ENCODE measurements around the gene SKA2. TPM values are rescaled to one million over a fixed set of nuclear protein-coding genes. Genes with fewer than 3 reads are reported as not detected.

The SKA2 gene, protein sequence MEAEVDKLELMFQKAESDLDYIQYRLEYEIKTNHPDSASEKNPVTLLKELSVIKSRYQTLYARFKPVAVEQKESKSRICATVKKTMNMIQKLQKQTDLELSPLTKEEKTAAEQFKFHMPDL
- total RNA-seq: 10 to 100 TPM; 11.7 to 36.3 (median 21.9) TPM
- polyA plus RNA-seq: 10 to 100 TPM; 27.9 to 45.8 (median 37.4) TPM
- long read RNA-seq, donor 1, transcript SKA2-201 (4 exons, 2,798 nt): major isoform, 9 of 19 reads
- long read RNA-seq, donor 1, partial matches to known transcripts: 0 of 19 reads
- long read RNA-seq, donor 1, other reads (novel, unspliced or antisense): 0 of 19 reads
- long read RNA-seq, donor 2, transcript SKA2-201 (4 exons, 2,798 nt): major isoform, 7 of 10 reads
- long read RNA-seq, donor 2, partial matches to known transcripts: 0 of 10 reads
- long read RNA-seq, donor 2, other reads (novel, unspliced or antisense): 0 of 10 reads
- long read RNA-seq, donor 3, partial matches to known transcripts: 0 of 7 reads
- long read RNA-seq, donor 3, other reads (novel, unspliced or antisense): 0 of 7 reads
- long read RNA-seq, donor 4, transcript SKA2-206 (3 exons, 595 nt): major isoform, 6 of 16 reads
- long read RNA-seq, donor 4, transcript SKA2-201 (4 exons, 2,798 nt): minor isoform, 5 of 16 reads
- long read RNA-seq, donor 4, partial matches to known transcripts: 0 of 16 reads
- long read RNA-seq, donor 4, other reads (novel, unspliced or antisense): 4 of 16 reads
- long read RNA-seq, donor 5, transcript SKA2-201 (4 exons, 2,798 nt): minor isoform, 5 of 17 reads
- long read RNA-seq, donor 5, transcript SKA2-206 (3 exons, 595 nt): major isoform, 7 of 17 reads
- long read RNA-seq, donor 5, partial matches to known transcripts: 0 of 17 reads
- long read RNA-seq, donor 5, other reads (novel, unspliced or antisense): 1 of 17 reads
- long read RNA-seq, donor 6, partial matches to known transcripts: 0 of 9 reads
- long read RNA-seq, donor 6, other reads (novel, unspliced or antisense): 2 of 9 reads
- long read RNA-seq, donor 7, partial matches to known transcripts: 0 of 12 reads
- long read RNA-seq, donor 7, other reads (novel, unspliced or antisense): 0 of 12 reads
- long read RNA-seq, donor 8, transcript SKA2-201 (4 exons, 2,798 nt): minor isoform, 5 of 14 reads
- long read RNA-seq, donor 8, transcript SKA2-206 (3 exons, 595 nt): major isoform, 8 of 14 reads
- long read RNA-seq, donor 8, partial matches to known transcripts: 0 of 14 reads
- long read RNA-seq, donor 8, other reads (novel, unspliced or antisense): 0 of 14 reads
- long read RNA-seq, donor 9, transcript SKA2-201 (4 exons, 2,798 nt): major isoform, 7 of 17 reads
- long read RNA-seq, donor 9, transcript SKA2-206 (3 exons, 595 nt): minor isoform, 6 of 17 reads
- long read RNA-seq, donor 9, partial matches to known transcripts: 0 of 17 reads
- long read RNA-seq, donor 9, other reads (novel, unspliced or antisense): 0 of 17 reads
- long read RNA-seq, donor 10, transcript SKA2-201 (4 exons, 2,798 nt): major isoform, 7 of 9 reads
- long read RNA-seq, donor 10, partial matches to known transcripts: 0 of 9 reads
- long read RNA-seq, donor 10, other reads (novel, unspliced or antisense): 0 of 9 reads

DNA sequence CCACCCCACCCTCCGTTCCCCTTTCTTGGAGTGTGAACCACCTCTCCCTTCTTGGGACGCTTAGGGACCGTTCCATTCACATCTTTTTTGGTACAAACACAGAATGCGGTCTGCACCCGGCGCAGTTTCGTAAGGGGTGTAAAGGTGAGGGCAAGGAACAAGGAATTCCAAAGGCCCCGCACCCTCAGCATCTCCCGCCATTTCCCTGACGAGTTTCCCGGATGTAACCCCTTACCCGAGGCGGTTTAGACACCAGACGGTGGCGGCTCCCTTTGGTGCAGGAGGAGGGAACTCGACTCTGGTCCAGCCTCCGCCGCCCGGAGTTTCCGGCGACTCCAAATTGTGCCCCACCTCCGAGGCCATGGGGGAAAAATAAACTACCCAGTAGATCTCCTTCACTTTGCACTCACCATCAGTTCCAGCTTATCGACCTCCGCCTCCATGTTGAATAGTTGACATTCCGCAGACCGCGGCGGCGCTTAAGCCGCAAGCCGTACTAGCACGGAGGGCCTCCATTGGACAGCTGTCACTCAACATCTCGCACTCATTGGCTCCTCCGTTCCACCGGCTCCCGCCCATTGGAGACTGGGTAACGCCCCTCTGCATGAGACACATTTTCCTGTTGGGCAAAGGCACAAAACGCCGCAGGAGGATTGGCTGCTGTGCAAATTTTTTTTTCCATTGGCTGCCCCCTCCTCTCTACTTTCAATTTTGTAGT lies at the start of gene SKA2:
Gene SKA2 (minus strand): TSS at position 466 of the 718 bp plus-strand sequence. CDS start 23 bp downstream, at position 443.
- 0% methylated on average over 32 to 39 of the region's 39 CpGs for WGBS, 4 donors
- Histone ChIP-seq H3K4me1 (replicated peaks in 1 of 2) (peaks cover 5 to 17% of the 10 kb centered on the region in 2 donors), H3K27ac (peak within 1 kb of the TSS; percentile 44 to 87 (median 74)), H3K9me3 (replicated peaks in 1 of 3) (no peaks in the 10 kb centered on the region), H3K27me3 (no peaks in the 10 kb centered on the region), H3K36me3 (replicated peaks in 1 of 2) (no peaks in the 10 kb centered on the region), H3K4me3 (peak within 1 kb of the TSS; percentile 40 to 81 (median 72))
- TF ChIP-seq, protein P1, sequence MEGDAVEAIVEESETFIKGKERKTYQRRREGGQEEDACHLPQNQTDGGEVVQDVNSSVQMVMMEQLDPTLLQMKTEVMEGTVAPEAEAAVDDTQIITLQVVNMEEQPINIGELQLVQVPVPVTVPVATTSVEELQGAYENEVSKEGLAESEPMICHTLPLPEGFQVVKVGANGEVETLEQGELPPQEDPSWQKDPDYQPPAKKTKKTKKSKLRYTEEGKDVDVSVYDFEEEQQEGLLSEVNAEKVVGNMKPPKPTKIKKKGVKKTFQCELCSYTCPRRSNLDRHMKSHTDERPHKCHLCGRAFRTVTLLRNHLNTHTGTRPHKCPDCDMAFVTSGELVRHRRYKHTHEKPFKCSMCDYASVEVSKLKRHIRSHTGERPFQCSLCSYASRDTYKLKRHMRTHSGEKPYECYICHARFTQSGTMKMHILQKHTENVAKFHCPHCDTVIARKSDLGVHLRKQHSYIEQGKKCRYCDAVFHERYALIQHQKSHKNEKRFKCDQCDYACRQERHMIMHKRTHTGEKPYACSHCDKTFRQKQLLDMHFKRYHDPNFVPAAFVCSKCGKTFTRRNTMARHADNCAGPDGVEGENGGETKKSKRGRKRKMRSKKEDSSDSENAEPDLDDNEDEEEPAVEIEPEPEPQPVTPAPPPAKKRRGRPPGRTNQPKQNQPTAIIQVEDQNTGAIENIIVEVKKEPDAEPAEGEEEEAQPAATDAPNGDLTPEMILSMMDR (IDR thresholded peaks at IDR 0.05): peak in 1 of 6 experiments; percentile 5
- TF ChIP-seq POLR2A (IDR thresholded peaks at IDR 0.05): peak in 1 of 2 donors; percentile 61
- peak in 5 of 7 donors; percentile 98 to 99 (median 98) for DNase-seq
- intact Hi-C loops (cut with DNase I): no loop called here

DNA sequence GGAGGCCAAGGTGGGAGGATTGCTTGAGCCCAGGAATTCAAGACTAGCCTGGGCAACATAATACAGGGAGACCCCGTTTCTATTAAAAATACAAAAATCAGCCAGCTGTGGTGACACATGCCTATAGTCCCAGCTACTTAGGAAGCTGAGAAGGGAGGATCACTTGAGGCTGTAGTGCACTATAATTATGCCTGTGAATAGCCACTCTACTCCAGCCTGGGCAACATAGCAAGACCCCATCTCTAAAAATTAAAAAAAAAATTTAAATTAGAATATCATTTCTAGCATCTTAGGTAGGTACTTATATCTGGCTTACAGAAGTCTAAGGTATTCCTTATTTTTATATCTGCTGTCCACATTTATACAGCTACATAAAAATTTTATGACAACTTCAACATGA lies 47.3 kb upstream of the SKA2 start:
- H3K9me3 ChIP-seq (replicated peaks in 1 of 3): no peaks in the 10 kb centered on the region
- H3K36me3 ChIP-seq (replicated peaks in 1 of 2): no peaks in the 10 kb centered on the region
- TF ChIP-seq, protein P1 (IDR thresholded peaks at IDR 0.05): no peak
- no peak for TF ChIP-seq POLR2A (IDR thresholded peaks at IDR 0.05)

DNA sequence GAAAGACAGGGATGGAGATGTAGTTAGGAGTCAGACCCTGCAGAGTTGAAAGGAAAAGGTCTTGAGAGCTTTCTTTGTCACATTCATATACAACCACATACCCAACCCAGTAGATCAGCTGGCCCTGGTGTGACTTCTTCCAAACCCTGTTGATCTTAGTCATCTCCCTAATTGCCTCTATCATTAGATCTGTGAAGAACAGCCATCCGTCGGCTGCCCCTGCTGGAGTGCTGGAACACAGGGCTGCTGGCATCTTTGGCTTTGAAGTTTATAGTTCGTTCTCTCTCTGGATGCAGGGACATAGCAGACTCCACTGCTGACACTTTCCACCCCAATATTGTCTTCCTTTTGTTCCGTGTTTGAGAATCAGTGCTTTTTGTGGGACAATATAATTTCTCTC lies 44.4 kb upstream of the SKA2 start:
- TF ChIP-seq, protein P1 (IDR thresholded peaks at IDR 0.05): no peak
- TF ChIP-seq POLR2A (IDR thresholded peaks at IDR 0.05): no peak
- no peaks in the 10 kb centered on the region for H3K9me3 ChIP-seq (replicated peaks in 1 of 3)
- DNase-seq: peak in 1 of 7 donors; percentile 29
- H3K27me3 ChIP-seq: no peaks in the 10 kb centered on the region
- H3K4me1 ChIP-seq (replicated peaks in 1 of 2): no peaks in the 10 kb centered on the region
- 87 to 97% (median 95%) methylated on average over 4 of the region's 4 CpGs for WGBS, 4 donors
- intact Hi-C loops (cut with DNase I): no loop called here
- H3K36me3 ChIP-seq (replicated peaks in 1 of 2): no peaks in the 10 kb centered on the region
- H3K4me3 ChIP-seq: no peak overlapping the region
- no peak overlapping the region for H3K27ac ChIP-seq

More for the DNA sequence above, 47.3 kb upstream of the SKA2 start:
- no peaks in the 10 kb centered on the region for H3K4me1 ChIP-seq (replicated peaks in 1 of 2)
- H3K27me3 ChIP-seq: no peaks in the 10 kb centered on the region
- DNase-seq: no peak
- H3K4me3 ChIP-seq: no peak overlapping the region
- intact Hi-C loops (cut with DNase I): no loop called here
- H3K27ac ChIP-seq: no peak overlapping the region
- WGBS, 4 donors: 92 to 100% (median 96%) methylated on average over 1 of the region's 1 CpG

Measured in adrenal gland (tissue), 19 donors.